NOMO-1 treated with dmso at 0.1 percent for 144 hours (cell line): Measurements from ENCODE around the gene PMEPA1.

ENCODE experiments used
- DNase-seq: peaks from one replicate; lab custom pipeline; 2025; ENCODE audit not compliant: unreplicated experiment; lab: John Stamatoyannopoulos, UW

Gene PMEPA1

DNA sequence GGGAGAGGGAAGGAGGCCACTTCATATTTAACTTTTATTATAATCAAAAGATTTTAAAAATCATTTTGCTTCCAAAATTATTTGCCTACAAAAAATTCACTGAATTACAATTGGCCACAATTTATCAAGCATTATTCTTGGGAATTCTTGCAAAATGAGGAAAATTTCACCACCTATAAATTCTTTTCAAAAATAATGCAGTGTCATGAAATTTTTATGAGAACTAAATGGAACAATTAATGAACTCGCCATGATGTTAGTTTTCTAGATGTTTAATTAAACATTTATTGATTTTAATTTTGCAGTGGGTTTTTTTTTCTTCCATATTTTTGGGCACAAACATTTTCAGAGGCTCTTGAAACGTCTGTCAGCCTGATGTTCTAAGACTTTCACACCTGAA lies 83.8 kb downstream of the PMEPA1 start:
- no peak for DNase-seq

DNA sequence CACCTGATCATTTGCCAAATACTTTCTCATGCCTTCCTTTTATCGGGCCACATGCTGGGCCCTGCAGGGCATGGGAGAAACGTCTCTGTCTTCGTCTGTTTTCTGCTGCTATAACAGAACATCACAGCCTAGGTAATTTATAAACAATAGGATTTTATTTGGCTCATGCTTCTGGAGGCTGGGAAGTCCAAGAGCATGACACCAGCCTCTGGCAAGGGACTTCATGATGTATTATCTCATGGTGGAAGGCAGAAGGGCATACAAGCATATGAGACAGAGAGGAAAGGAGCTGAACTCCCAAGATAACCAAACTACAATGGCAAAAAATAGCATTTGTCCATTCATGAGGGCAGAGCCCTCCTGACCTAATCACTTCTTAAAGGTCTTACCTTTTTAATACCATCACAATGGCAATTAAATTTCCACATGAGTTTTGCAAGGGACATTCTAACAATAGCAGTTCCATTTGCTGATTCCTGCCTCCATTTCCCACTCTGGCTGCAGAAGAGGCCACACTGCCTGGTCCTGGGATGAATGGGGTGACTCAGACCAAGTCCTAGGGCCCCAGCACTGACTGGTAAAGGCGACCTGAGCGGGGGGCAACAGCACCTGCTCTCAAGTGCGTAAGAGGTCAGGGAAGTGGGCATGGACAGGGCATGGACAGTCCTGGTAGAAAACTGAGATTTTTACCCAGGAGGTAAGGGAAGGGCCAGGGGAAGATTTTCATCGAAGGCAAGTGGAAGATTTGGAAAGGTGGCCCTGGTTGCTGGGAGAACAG lies 84.4 kb downstream of the PMEPA1 start:
- DNase-seq, result no peak

DNA sequence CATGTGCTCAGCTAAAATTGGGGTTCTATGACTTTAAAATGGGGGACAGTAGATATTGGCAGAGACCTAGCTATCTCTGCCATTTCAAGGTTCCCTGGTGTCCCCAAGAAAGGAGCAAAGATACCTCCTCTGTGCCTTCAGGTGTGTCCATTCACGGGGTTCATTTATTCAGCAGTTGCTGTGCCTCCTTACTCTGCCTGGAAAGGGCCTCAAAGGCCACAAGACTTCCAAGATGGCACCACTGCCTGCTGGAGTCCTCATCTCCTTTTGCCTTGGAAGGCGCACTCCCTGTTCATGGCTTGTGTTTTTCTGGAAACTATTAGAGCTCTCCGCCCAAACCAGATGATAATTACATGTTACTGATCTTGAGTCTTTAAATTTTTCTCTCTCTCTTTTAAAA lies 85.7 kb downstream of the PMEPA1 start:
- DNase-seq, result no peak

DNA sequence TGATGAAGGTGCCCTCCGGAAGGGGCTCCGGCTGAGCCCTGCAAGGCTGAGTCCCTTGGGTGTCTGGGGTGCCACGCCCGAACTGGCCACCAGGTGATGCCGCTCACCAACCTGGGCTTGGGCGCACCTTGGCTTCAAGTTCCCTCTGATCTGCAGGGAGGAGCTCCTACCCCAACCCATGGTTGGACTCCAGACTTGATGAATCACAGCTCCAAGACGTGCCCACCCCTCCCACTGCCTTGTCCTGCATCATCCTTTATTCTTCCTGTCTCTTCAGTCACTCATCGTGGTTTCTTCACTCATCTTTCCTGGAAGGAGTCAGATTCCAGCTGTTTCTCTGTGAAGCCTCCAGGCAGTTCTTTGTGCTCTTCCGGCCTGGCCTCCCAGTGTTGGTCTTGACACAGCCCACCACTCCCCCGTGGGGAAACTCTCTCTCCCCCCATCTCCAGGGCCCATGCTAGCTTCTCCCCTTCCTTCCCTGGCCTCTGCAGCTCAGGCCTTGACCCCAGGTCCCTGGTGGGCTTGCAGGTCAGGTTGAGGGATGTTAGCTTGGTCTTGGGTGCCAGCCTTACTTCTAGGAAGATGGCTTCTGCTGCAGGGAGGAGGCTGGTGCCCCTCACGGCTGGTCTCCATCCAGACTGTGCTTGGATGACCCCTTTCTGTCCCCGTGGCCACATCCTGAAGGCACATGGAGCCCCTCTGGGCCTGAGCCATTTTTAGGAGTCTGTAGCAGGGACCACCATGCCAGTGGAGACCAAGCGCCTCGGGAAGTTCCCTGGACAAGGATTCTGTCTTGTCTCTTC lies 87.0 kb downstream of the PMEPA1 start:
- DNase-seq, result no peak

DNA sequence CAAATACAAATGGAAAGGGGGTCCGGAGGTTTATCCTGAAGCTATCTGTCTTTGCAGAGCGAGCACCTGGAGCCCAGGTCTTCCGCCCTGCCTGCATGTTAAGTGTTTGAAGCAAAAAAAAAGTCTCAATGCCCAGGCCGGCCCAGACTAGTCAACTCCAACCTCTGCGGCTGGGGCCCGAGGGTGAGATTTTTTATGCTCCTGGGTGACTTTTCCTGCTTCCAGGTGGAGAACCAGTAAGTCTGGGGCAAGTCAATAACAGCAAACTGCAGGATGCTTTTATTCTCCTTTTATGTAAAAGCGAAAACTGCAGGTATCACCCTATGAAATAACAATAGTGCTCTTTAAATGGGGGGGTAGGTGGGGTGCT lies 87.6 kb downstream of the PMEPA1 start:
- no peak for DNase-seq

- DNase-seq, result no peak
Measured at GRCh38 chr20:57621421-57622200, 88.2 kb downstream of the PMEPA1 start.

GRCh38 chr20:57620999-57621398 lies 88.8 kb downstream of the PMEPA1 start:
- no peak for DNase-seq

DNA sequence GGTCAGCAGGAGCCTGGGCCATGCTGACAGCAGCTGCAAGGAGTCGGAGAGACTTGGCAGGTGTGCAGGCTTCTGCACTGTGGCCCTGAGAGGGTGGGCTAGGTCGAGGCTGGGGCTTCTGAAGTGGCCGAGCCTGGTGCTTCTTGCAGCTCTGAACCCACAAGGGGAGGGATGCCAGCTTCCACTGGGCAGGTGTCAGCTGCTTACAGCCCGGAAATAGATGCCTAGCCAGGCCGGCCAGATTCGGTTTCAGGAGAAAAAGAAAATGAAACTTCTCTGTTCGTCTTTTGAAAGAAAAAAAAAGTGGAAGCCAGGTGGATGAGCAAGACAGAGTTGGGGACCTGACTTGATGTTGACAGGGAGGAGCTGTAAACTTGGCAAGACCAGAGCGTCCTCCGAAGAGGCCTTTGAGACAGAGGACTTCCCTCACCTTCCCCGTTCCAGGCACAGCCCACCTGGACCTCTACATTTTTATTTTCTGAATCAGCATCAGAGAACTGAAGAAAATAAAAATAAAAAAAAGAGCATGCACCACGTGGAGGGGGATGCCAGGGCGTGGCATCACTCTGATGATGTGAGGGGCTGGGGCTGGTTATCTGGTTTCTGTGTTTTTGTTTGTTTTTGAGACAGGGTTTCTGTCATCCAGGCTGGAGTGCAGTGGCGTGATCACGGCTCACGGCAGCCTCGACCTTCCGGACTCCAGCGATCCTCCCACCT lies 89.4 kb downstream of the PMEPA1 start, which contains the start of gene ZBP1:
Gene ZBP1 (minus strand): TSS at position 153 of the 717 bp plus-strand sequence. CDS start 131 bp downstream, at position 22.
- DNase-seq, result no peak

GRCh38 chr20:57619051-57619831 lies 90.6 kb downstream of the PMEPA1 start:
- DNase-seq, result peak; percentile 70

DNA sequence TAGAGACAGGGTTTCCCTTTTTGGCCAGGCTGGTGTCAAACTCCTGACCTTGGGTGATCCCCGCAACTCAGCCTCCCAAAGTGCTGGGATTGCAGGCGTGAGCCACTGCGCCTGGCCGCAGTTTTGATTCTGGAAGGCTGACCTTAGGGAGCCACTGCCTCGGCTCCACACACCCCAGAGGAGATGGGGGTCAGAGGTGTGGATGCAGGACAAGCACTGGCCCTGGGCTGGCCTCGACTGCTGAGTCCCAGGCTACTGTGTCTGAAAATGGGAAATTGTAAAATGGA lies 91.1 kb downstream of the PMEPA1 start:
- no peak for DNase-seq

- no peak for DNase-seq
Measured at GRCh38 chr20:57618091-57618763, 91.6 kb downstream of the PMEPA1 start.

DNA sequence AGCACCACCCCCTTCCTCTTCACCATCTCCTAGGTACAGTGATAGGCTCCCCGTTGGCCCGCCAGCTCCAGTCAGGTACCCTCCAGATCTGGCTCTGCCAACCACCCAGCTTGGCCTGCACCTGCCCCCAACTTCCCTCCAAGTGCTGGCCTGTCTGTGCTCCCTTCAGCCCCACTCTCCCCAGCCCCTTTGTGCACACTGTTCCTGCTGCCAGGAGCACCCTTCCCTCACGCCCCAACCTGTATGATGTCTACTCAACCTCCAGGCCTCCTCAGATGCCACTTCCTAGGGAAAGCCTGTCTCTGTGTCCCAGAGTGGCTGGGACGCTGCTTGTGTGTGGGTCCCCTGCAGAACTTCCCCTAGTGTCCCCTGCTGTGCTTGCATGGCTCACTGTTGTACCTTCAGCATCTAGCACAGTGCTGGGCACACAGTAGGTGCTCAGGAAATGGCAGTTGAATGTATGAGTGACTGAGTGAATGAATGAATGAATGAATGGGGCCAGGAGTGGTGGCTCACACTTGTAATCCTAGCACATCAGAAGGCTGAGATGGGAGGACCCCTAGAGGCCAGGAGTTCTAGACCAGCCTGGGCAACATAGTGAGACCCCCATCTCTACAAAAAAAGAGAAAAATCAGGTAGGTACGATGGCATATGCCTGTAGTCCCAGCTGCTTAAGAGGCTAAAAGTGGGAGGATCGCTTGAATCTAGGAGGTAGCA lies 92.6 kb downstream of the PMEPA1 start:
- DNase-seq, result no peak

- DNase-seq, result no peak
Measured at GRCh38 chr20:57616143-57616951, 93.5 kb downstream of the PMEPA1 start.

- DNase-seq, result no peak
Measured at GRCh38 chr20:57615445-57615811, 94.4 kb downstream of the PMEPA1 start.

DNA sequence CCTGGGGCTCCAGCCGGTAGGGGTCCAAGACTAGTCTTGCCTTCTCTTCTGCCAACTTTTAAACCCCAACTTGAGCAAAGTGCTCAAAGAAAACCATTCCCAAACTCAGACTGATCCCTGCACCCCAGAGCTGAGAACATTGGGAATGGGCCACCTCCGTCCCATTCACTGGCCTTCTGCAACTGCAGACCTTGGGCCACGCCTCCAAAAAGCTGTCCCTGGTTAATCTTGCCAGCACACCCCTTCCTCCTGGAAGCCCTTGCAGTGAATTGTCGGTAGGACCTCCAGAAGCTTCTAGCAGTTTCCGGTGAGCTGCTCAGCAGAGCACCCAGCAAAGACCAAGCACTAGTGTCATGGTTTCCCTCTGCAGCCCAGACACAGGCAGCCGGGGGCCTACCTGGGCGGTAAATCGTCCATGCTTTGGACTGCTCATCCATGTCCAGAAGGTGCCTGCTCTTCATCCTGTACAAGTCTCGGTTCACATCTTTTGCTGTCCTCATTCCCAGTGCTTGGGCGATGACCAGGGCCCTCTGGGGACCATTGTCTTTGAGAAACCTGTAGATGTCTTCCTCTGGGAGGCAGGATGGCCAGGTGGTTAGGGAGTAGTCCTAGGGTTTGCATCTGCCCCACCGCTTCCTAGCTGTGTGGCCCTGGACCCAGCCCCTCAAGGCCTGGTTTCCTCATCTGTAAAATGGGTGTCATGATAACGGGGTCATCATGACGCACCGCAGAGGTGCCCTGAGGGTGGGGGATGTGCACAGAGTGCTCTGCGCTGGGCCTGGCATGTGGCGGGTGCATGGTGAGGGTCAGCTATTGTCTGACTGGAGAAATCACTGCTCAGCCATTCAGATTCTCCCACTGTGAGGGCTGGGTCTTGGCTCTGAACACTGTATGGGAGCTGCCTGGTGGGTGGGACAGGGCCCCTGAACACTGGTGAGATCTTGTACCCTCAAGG lies 95.0 kb downstream of the PMEPA1 start:
- no peak for DNase-seq

- DNase-seq, result no peak
Measured at GRCh38 chr20:57613481-57613921, 96.3 kb downstream of the PMEPA1 start.

- DNase-seq, result no peak
Measured at GRCh38 chr20:57612916-57613315, 96.9 kb downstream of the PMEPA1 start.
